HEK293T (cell line): Measurements from ENCODE around the gene SLC24A4.

Source experiments
- CTCF ChIA-PET: fragments of 350-600 bp; formaldehyde crosslinking; extraction: SDS; loops from one replicate; lab custom pipeline; 2021; ENCODE audit warnings: antibody characterized with exemption, inconsistent platforms; lab: Yijun Ruan, JAX
- POLR2A ChIA-PET: fragments of 350-600 bp; formaldehyde crosslinking; extraction: SDS; loops from one replicate; lab custom pipeline; 2020; ENCODE audit warnings: antibody characterized with exemption, inconsistent platforms; lab: Yijun Ruan, JAX
- DNase-seq: peaks from one replicate; pipeline ENCODE4 v3.0.0; 2012; ENCODE audit warnings: mixed read lengths; ENCODE audit errors: extremely low spot score
- ARNT ChIP-seq: fragments of 450-650 bp; IDR thresholded peaks from 2 replicates; pipeline ENCODE4 v1.6.1; 2017; ENCODE audit warnings: mild to moderate bottlenecking
- BHLHE40 ChIP-seq: fragments of 450-650 bp; IDR thresholded peaks from 2 replicates; pipeline ENCODE4 v1.6.1; 2016; ENCODE audit warnings: mild to moderate bottlenecking, moderate library complexity, borderline replicate concordance
- CTBP1 ChIP-seq: fragments of 450-650 bp; IDR thresholded peaks from 2 replicates; pipeline ENCODE4 v1.6.1; 2016; ENCODE audit warnings: borderline replicate concordance
- ELF4 ChIP-seq: fragments of 450-650 bp; IDR thresholded peaks from 2 replicates; pipeline ENCODE4 v1.6.1; 2017; ENCODE audit warnings: antibody characterized with exemption
- FOXA1 ChIP-seq: fragments of 450-650 bp; IDR thresholded peaks from 2 replicates; pipeline ENCODE4 v1.6.1; 2016; ENCODE audit warnings: mild to moderate bottlenecking
- FOXK2 ChIP-seq: fragments of 450-650 bp; IDR thresholded peaks from 2 replicates; pipeline ENCODE4 v1.6.1; 2016; ENCODE audit warnings: mild to moderate bottlenecking
- FOXM1 ChIP-seq: fragments of 450-650 bp; IDR thresholded peaks from 2 replicates; pipeline ENCODE4 v1.6.1; 2017; ENCODE audit warnings: mild to moderate bottlenecking, borderline replicate concordance
- HDGF ChIP-seq: fragments of 450-650 bp; IDR thresholded peaks from 2 replicates; pipeline ENCODE4 v1.6.1; 2017; ENCODE audit warnings: antibody characterized with exemption, borderline replicate concordance
- L3MBTL2 ChIP-seq: fragments of 450-650 bp; conservative IDR thresholded peaks from 2 replicates; pipeline ENCODE4 v1.6.1; 2016; ENCODE audit warnings: mild to moderate bottlenecking
- LEF1 ChIP-seq: fragments of 450-650 bp; IDR thresholded peaks from 2 replicates; pipeline ENCODE4 v1.6.1; 2017; ENCODE audit warnings: mild to moderate bottlenecking, borderline replicate concordance
- NFRKB ChIP-seq: fragments of 450-650 bp; IDR thresholded peaks from 2 replicates; pipeline ENCODE4 v1.6.1; 2016; ENCODE audit warnings: mild to moderate bottlenecking, moderate library complexity
- PKNOX1 ChIP-seq: fragments of 450-650 bp; IDR thresholded peaks from 2 replicates; pipeline ENCODE4 v1.6.1; 2016
- SP1 ChIP-seq: fragments of 450-650 bp; IDR thresholded peaks from 2 replicates; pipeline ENCODE4 v1.6.1; 2017
- SUZ12 ChIP-seq: fragments of 450-650 bp; IDR thresholded peaks from 2 replicates; pipeline ENCODE4 v1.6.1; 2016; ENCODE audit warnings: mild to moderate bottlenecking
- TARDBP ChIP-seq: fragments of 450-650 bp; IDR thresholded peaks from 2 replicates; pipeline ENCODE4 v1.6.1; 2016
- ZNF384 ChIP-seq: fragments of 450-650 bp; IDR thresholded peaks from 2 replicates; pipeline ENCODE4 v1.6.1; 2016

Gene SLC24A4

GRCh38 chr14:92322516-92322915 lies 449 bp upstream of the SLC24A4 start:
- ChIA-PET CTCF (no interaction called here), POLR2A (interaction anchor here (1.8 kb wide), 1 partner anchor 216 kb away, joined by 3 read pairs; the partner anchor contains the start of gene ATXN3)
- TF ChIP-seq NFRKB (no peak), FOXM1 (no peak), FOXA1 (no peak)
- DNase-seq = no peak

GRCh38 chr14:92323916-92324818 lies 1.2 kb downstream of the SLC24A4 start:
- ChIA-PET POLR2A (interaction anchor here (0.8 to 1.8 kb wide), 2 partner anchors 9 to 217 kb away, joined by 3 to 4 read pairs; partner anchors contain the start of gene ATXN3), CTCF (no interaction called here)
- DNase-seq = no peak
- TF ChIP-seq SP1 (no peak), L3MBTL2 (no peak), ELF4 (no peak), ZNF384 (no peak), TARDBP (no peak), NFRKB (no peak), PKNOX1 (no peak), HDGF (no peak), LEF1 (no peak), CTBP1 (no peak), ARNT (no peak), FOXM1 (no peak), BHLHE40 (no peak), SUZ12 (no peak), FOXK2 (no peak), FOXA1 (no peak)

GRCh38 chr14:92325835-92326234 lies 2.9 kb downstream of the SLC24A4 start:
- ChIA-PET POLR2A (no interaction called here), CTCF (no interaction called here)
- DNase-seq = no peak
- TF ChIP-seq SUZ12 (no peak), FOXK2 (no peak)

- ChIA-PET POLR2A (no interaction called here), CTCF (no interaction called here)
- DNase-seq = no peak
- TF ChIP-seq FOXA1 (no peak), L3MBTL2 (no peak)
Measured at GRCh38 chr14:92328664-92329255, 5.8 kb downstream of the SLC24A4 start.

- TF ChIP-seq ZNF384 = no peak
- TF ChIP-seq ELF4 = no peak
- no peak for TF ChIP-seq SUZ12
- TF ChIP-seq L3MBTL2 = no peak
- no peak for TF ChIP-seq FOXK2
- no peak for TF ChIP-seq ARNT
- no peak for TF ChIP-seq BHLHE40
- no peak for TF ChIP-seq CTBP1
- no peak for TF ChIP-seq FOXM1
- TF ChIP-seq TARDBP = no peak
- POLR2A ChIA-PET = no interaction called here
Measured at GRCh38 chr14:92334050-92334449, 11.1 kb downstream of the SLC24A4 start.

GRCh38 chr14:92336363-92336762 lies 13.4 kb downstream of the SLC24A4 start:
- no peak for DNase-seq
- CTCF ChIA-PET = interaction anchor here (1.3 kb wide), 1 partner anchor 16 kb away, joined by 3 read pairs; no protein-coding TSS in a partner anchor
- POLR2A ChIA-PET = no interaction called here
- no peak for TF ChIP-seq HDGF
- TF ChIP-seq FOXM1 = no peak
- no peak for TF ChIP-seq FOXK2
- no peak for TF ChIP-seq ZNF384
- no peak for TF ChIP-seq SP1
- TF ChIP-seq TARDBP = no peak

More at GRCh38 chr14:92334050-92334449, 11.1 kb downstream of the SLC24A4 start:
- CTCF ChIA-PET = no interaction called here
- DNase-seq = no peak

- CTCF ChIA-PET = no interaction called here
- POLR2A ChIA-PET = interaction anchor here (1.5 kb wide), 1 partner anchor 299 kb away, joined by 3 read pairs; the partner anchor contains the start of gene TRIP11
- no peak for DNase-seq
- TF ChIP-seq LEF1 = no peak
- no peak for TF ChIP-seq BHLHE40
- TF ChIP-seq FOXM1 = no peak
- no peak for TF ChIP-seq L3MBTL2
- no peak for TF ChIP-seq SUZ12
- no peak for TF ChIP-seq SP1
- TF ChIP-seq CTBP1 = no peak
- TF ChIP-seq FOXA1 = no peak
- no peak for TF ChIP-seq HDGF
- no peak for TF ChIP-seq TARDBP
- no peak for TF ChIP-seq PKNOX1
- no peak for TF ChIP-seq FOXK2
- no peak for TF ChIP-seq ELF4
- no peak for TF ChIP-seq ZNF384
Measured at GRCh38 chr14:92339426-92339825, 16.5 kb downstream of the SLC24A4 start.
